Measurements from ENCODE around the gene GSDMA.
"Not testable (repeated sequence)": the region's sequence is repeated elsewhere in the genome, so short reads cannot be mapped to it uniquely, and the experiment has no call there.

Gene GSDMA

DNA sequence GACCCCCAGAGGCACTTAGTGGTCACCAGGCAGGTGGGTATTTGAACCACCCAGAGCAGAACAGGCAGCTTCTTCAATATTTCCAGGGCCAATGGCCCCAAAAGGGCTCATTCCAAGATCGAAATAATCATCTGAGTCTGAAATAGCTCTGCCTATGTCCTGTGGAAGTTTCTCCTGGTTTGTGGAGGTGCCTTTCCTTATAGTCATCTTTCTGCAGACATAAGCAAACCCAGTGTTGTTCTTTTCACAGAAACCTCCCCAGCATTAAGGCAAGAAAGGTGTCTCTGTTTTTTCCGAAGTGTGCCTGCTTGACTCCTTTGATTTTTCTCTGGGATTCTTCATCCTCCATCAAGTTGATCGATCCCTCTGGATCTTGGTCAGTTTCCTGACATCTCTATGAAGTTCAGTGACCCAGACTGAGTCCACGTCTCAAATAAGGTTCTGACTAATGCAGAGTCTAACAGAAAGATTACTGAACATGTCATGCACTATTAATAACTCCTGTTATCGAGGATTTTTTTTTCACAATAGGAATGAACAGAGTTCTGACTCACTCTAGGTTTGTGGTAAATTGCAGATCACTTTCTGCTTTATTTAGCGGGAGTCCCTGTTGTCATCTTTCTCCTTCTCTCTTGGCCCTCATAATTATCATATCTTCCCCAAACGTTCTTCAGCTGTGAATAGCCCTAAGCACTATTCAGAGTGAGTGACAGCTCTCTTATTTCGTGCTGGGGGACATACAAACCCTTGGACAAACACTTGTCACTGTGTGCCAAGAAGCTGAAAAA lies 33.8 kb upstream of the GSDMA start:
- peak in 1 of 56 donors; percentile 10 for DNase-seq

DNA sequence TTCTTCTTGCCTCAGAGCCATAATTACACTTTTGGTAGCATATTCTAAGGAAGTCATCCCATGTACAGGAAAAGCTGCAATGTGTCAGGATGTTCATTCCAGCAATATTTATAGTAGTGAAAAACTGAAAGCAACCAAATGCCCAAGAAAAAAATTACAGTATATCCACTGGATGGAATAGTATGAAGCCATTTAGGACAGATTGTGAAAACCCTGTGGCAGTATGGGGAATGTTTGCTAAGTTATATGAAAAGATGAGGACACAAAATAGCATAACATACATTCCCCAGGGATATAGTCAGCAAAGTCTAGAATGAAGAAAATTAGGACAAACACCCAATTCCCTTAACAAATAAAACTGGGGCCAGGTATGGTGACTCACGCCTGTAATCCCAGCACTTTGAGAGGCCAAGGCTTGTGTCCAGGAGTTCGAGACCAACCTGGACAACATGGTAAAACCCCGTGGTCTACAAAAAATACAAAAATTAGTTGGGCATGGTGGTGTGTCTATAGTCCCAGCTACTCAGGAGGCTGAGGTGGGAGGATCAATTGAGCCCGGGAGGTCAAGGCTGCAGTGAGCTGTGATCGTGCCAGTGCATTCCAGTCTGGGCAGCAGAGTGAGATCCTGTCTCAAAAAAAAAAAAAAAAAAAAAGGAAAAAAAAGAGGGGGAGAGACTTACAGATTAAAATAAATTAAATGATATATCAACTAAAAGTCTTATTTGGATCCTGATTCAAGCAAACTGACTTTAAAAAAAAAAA lies 33.0 kb upstream of the GSDMA start:
- no peak for DNase-seq

DNA sequence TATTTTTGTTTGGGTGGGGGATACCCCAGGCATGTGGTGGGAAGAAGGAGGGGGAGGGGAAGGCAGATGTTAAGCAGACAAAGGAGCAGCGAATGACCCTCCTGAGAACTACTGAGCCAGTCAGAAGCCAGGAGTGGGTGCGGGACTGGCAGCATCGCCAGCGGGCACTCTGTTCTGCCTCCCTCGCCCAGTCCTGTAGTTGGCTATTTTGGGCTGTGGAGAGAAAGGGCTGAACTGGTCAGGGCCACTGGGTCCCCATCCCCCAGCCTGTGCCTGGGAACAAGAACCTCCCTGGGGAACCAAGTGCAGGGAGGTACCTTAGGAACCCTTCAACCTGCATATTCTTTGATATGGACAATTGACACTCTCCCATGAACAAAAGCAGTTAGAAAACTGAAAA lies 28.9 kb upstream of the GSDMA start:
- DNase-seq = peak in 2 of 56 donors; percentile 25

DNA sequence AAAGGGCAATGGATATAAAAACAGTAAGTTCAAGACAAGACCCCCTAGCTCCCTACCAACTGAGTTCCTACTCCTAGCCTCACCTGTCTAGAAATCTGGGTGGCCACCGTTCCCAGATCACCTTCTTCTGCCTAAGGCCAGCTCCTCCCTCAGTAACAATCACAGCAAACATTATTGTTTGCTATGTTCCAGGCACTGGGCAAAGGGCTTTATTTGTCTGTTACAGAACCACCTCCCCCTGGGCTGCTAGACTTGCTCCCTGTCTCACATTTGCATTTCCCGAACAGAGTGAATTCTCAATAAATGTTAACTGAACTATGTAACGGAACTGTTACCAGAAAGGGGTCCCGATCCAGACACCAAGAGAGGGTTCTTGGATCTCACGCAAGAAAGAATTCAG lies 28.5 kb upstream of the GSDMA start:
- DNase-seq = no peak

DNA sequence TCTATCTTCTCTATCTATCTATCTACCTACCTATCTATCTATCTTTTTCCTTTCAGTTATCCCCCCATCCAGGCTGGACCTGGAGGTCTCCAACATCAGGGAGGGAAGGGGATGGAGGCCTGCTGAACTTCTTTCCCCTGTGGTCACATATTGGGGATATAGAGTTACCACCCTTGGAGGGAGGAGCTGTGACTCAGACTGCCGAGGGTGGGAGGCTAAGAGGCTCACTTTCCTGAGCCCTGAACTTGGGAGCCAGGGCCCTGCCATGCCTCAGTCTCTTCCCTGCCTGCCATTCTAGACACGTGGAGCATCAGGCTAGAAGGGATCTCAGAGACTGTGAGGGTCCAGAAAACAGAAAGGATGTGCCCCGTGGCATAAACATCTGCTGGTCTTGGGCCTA lies 26.9 kb upstream of the GSDMA start:
- no peak for DNase-seq

DNA sequence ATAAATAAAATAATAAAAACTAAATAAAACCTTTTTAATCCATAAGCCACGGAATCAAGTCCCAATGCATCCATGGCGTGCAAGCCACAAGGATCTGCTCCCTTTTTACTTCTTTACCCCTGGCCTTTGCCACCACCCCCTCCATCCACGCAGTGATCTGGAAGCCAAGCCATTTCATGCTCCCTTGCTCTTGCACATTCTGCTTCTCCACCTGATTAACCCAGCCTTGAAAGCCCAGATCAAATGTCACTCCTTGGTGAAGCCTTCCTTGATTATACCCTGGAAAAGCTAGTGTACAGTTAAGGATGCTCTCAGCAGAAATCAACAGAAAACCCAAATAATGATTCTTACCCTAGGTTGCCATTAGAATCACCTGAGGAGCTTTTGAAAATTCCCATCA lies 25.4 kb upstream of the GSDMA start:
- DNase-seq = no peak

DNA sequence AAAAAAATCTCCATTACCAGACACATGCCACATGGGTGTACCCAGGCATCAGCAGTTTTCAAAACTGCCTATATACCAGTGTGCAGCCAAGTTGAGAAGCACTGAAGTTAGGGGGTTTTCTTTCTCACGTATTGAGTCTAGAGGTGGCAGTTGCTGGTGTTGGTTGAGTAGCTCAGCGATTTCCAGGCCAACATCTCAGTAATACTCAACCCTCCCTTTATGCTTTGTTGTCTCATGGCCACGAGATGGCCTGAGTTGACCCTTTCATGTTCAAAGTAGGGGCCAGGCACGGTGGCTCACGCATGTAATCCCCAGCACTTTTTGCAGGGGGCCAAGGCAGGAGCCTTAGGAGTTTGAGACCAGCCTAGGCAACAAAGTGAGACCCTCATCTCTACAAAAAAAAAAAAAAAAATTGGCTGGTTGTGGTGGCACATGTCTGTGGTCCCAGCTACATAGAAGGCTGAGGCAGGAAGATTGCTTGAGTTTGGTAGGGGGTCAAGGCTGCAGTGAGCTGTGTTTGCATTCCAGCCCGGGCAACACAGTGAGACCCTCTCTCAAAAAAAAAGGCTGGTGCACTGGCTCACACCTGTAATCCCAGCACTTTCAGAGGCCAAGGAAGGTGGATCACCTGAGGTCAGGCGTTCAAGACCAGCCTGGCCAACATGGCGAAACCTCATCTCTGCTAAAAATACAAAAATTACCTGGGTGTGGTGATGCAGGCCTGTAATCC lies 24.5 kb upstream of the GSDMA start:
- no peak for DNase-seq

DNA sequence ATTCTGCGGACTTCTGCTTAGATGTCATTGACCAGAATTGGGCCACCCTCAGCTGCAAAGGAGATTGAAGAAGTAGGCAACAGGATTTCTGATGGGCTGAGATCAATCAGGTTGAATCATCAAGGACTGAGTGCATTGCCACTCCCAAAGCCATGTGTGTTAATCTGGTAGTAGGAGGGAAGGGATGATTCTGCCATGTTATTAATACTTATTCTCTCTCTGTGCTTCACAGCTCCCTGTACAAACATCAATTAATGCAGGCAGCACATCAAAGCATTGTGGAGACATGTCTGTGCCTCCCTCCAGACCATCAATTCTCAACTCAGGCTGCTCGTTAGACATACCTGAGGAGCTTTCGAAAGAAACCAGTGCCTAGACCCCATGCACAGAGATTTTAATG lies 23.7 kb upstream of the GSDMA start:
- no peak for DNase-seq

DNA sequence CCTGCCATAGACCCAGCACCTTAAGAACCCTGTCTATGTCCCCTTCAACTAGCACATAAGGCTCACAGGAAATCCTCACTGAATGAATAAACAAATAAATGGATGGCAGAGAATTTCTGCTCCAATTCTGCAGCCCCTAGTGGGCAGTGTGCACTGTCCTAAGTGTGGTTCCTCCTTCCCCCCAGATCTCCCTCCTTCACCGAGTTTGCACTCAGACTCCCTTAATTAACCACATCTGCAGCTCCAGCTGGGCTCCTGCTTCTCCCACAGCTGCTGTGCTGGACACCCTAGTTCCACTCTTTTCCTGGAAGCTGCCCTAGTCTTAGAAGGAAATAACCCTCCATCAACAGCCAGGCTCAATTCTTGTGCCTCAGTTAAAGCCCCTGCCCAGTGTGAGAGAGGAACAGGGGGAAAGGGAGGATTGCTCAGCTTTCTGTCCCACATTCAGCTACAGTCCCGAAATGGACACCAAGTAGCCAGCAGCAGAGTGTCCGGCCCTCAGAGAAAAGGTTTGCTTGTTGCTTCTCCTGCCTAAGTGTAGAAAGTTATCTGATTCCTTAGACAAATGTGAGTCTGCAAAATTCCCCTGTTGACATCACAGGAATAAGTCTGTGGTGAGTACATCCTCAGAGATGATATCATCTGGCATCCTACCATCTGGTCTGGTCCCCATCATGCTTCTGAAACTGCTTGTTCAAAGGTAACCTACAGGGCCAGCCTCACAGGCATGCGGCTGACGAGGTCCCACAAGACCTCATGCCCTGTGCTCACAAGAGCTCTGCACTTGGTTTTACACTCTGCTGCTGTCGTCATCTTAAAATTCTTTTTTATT lies 23.0 kb upstream of the GSDMA start:
- DNase-seq = no peak

DNA sequence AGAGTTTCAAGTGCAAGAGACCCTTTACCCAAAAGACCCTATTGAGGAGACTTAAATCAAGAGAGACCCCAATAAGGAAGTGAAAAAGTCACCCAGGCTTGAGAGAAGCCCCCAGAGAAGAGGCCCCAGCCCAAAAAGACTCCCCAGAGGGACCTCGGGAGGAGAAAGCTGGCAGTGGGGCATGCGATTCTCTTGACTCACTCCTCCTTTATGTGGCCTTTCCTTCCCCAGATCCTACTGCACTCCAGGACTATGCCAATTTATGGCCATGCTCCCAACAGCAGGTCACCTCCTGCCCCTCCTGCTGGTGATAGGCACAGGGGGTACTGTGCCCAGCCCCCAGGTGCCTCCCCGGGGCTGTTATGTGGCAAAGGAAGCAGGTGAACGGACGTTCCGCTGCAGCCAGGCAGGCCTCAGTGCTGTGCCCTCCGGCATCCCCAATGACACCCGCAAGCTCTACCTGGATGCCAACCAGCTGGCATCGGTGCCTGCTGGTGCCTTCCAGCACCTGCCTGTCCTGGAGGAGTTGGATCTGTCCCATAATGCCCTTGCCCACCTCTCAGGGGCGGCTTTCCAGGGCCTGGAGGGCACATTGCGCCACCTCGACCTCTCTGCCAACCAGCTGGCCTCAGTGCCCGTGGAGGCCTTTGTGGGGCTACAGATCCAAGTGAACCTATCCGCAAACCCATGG lies 19.0 kb upstream of the GSDMA start:
- DNase-seq = no peak

DNA sequence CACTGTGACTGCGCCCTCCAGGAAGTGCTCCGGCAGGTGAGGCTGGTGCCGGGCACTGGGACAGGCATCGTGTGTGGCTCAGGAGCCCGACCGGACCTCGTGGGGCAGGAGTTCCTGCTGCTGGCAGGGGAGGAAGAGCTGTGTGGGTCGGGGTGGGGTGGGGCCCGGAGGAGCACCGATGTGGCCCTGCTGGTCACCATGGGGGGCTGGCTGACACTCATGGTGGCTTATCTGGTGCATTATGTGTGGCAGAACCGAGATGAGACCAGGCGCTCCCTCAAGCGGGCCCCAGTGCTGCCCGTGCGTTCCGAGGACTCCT lies 18.5 kb upstream of the GSDMA start:
- DNase-seq = no peak

DNA sequence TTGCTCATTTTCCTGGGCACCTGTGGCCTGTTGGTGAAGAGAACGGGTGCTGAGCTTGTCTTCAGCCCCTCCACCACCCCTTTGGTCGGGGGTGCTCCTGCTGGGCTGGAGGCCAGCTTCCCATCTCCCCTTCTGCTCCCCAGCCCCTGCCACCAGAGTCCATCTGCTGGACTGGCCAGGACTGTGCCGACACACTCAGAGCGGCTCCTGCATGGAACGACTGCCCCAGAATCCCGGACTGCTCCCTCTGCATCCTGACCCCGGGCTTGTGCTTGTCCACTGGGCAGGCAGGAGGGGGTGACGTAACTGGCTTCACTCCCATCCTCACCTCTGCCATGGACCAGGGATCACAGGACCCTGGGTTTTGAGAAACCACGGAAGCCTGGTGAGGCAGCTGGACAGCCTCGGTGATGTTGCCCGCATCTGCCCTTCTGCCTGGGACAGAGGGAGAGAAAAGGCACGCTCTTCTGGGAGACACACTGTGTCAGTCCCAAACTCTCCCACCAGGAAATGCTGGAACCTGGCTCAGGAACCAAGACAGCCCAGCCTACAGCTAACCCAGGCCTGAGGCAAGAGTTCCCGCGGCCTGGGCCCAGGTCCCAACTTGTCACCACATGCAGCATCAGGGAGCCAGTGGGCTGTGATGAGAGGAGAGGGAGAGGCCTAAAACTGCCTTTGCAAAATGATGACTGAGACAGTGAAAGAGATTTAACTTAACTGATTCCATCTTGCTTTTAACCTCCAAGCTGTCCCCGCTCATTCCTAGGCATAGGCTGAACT lies 16.1 kb upstream of the GSDMA start:
- no peak for DNase-seq

DNA sequence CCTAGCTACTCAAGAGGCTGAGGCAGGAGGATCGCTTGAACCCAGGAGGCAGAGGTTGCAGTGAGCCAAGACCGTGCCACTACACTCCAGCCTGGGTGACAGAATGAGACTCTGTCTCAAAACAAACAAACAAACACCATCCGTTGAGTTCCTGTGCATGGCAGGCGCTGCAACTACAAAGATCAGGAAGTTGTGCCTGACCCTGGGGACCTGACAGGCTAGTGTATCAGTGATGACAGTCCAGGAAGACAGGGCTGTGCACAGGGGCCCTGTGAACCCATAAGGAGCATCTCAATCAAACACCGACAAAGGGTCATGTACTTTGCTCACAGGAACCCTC lies 14.3 kb upstream of the GSDMA start:
- DNase-seq = not testable (repeated sequence)

DNA sequence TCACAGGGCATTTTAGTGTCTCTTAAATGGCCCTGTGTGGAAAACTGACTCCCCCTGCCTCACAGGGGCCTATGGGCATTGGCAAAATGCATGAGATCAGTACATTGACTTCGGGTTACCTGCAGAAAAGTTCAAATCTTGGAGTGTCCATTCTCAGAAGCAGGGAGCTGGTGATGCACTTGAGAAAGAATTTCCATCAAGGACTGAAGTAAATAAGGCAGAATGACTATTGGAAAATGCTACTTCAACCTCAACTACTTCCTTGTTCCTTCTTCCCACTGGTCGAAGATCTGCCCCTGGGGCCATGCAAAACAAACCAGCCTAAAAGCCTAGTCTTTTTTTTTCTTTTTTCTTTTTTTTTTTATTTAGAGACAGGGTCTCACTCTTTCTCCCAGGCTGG lies 13.8 kb upstream of the GSDMA start:
- no peak for DNase-seq

DNA sequence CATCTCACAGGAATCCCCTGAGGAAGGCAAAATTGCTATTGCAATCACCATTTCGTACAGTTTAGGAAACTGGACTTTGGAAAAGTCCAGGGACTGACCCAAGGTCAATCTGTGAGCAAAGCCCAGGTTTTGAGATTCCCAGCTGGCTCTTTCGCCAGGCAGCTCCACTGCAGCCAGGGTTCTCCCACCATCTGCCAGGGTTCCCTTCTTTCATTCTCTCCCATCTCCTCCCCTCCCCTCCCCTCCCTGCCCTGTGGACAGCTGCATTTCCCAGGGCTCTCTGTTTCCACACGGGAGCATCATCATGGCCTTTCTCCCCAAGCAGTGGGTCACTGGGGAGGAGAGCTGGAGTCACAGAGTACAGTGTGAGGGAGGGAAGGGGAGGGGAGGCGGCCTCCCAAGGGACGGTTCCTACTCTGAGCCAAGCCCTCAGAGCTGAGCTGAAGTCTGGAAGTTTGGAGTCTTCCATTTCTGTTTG lies 11.9 kb upstream of the GSDMA start:
- no peak for DNase-seq

DNA sequence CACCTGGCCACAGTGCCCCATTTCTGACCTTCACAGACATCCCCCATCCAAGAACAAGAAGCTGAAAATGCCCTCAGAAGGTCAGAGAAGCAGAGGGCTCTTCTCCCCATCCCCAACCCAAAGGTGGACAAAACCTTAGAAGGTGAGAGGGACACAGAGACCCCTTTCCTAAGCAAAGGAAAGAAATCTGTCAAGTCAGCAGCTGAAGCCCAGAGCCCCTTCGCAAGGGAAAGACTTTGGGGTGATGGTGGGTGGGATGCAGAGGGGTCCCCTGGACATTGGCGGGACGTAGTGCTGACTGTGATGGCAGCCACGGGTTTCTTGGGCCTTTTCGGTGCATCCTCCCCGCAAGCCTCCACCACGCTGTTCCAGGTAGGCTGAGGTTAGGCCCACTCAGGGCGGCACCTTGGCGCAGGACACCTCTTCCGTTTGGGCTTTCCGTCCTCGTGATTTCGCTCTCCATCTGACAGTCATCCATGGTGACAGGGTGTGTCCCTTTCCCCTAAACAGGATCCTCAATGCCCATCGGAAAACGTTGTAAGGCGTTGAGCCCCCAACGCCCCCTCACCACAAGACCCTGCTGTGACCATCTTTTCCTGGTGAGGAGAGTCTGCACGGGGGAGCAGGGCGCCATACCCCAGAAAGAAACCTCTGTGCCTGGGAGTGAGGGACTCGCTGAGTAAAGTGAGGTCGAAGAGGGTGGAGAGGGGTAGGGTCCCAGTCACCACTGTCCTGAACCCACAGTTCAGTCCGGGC lies 10.7 kb upstream of the GSDMA start:
- no peak for DNase-seq

DNA sequence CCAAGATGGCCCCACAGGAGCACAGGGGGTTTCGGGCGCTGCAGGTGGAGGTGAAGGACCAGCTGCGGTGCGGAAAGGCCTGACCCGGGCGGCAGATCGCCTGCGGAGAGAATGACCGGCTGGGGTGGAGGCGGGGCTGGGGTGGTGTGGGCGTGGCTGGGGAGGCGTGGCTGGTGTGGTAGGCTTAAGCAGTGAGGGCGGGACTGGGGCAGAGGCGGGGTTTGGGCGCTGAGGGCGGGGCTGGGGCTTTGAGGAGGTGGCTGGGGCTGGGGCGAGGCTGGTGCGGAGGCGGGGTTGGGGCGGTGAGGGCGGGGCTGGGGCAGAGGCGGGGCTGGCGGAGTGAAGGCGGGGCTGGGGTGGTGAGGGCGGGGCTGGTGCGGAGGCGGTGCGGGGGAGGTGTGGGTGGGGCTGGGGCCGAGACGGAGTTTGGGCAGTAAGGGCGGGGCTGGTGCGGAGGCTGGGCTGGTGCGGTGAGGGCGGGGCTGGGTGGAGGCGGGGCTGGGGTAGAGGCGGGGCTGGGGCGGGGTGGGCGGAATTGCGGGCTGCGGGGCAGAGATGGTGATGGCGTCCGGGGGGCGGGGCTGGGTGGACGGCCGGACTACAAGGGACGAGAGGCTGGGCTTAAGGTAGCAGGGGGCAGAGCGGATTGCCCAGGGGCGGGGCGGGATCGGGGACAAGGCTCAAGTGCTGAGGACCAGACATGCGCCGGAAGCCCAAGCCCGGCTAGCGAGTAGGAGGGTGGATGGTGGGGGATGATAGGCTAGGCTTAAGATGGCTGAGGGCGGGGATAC lies 9.9 kb upstream of the GSDMA start:
- peak in 55 of 56 donors; percentile 68 to 100 (median 97) for DNase-seq

DNA sequence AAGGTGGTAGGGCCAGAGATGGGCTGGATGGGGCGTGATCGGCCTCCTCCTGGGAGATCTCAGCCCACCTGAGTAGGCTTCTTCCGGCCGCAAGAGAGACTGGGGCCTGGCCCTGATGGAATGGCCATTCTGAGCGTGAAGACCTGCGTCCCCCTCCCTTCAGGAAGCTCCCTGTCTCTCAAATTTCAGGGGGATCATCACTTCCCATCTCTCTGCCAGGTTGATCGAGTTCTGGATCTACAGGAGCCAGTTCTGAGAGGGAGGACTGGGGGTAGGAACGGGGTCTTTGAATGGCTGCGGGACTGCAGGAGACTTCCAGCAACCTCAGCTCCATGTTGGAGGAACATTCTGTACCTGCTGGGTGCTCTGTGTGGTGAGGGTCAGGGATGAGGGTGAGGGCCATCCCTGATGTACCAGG lies 9.3 kb upstream of the GSDMA start:
- DNase-seq = no peak
